Lower leg skin (tissue), 3 donors: ENCODE data around the gene ANKEF1.
"Not testable (repeated sequence)": the region's sequence is repeated elsewhere in the genome, so short reads cannot be mapped to it uniquely, and the experiment has no call there.

Experiments
- CTCF ChIP-seq, 3 donors: fragments of 450-650 bp; IDR thresholded peaks; one replicate each; pipeline ENCODE4 v1.5.1; 2016; ENCODE audit warnings: antibody characterized with exemption in 3 of 3, mild to moderate bottlenecking in 3 of 3, moderate library complexity in 2 of 3
- POLR2A ChIP-seq, 2 donors: fragments of 450-650 bp; IDR thresholded peaks; one replicate each; pipeline ENCODE4 v1.6.1; 2016 to 2017; ENCODE audit warnings: antibody characterized with exemption in 2 of 2, mild to moderate bottlenecking in 1 of 2, moderate library complexity in 1 of 2

GRCh38 chr20:10032269-10032668 is 2.5 kb upstream of the ANKEF1 start:
- TF ChIP-seq CTCF, POLR2A (IDR thresholded peaks at IDR 0.05): not testable (repeated sequence)
